Neural cell (in vitro differentiated cells): Measurements from ENCODE around the gene ARHGAP24. TPM values are rescaled to one million over a fixed set of nuclear protein-coding genes. Genes with fewer than 3 reads are reported as not detected.

ENCODE experiments used
- H2AFZ ChIP-seq: fragments of 200-600, 300-800 bp; sonication (generic), shearing (Covaris generic); 2 replicates; pipeline ENCODE4 v1.6.0; 2014; ENCODE audit warnings: low read depth, mild to moderate bottlenecking, antibody characterized with exemption, low read length, moderate library complexity
- H3F3A ChIP-seq: fragments of 200-600 bp; shearing (Covaris generic); 2 replicates; pipeline ENCODE4 v1.6.1; 2016; ENCODE audit warnings: mild to moderate bottlenecking, moderate library complexity, mixed read lengths, antibody characterized with exemption, low read length; ENCODE audit not compliant: insufficient read depth, poor library complexity, severe bottlenecking
- H3K27ac ChIP-seq: fragments of 200-600, 300-800 bp; sonication (generic), shearing (Covaris generic); 2 replicates; pipeline ENCODE4 v1.5.1; 2014; ENCODE audit warnings: mild to moderate bottlenecking, low read length, moderate library complexity
- H3K27me3 ChIP-seq: fragments of 300-800, 200-600 bp; sonication (generic), shearing (Covaris generic); 2 replicates; pipeline ENCODE4 v1.6.0; 2014; ENCODE audit warnings: mild to moderate bottlenecking, low read depth, low read length, moderate library complexity; ENCODE audit not compliant: insufficient read depth
- H3K36me3 ChIP-seq: fragments of 300-800, 200-600 bp; sonication (generic), shearing (Covaris generic); 2 replicates; pipeline ENCODE4 v1.5.1; 2014; ENCODE audit warnings: mild to moderate bottlenecking, antibody characterized with exemption, low read length, moderate library complexity; ENCODE audit not compliant: insufficient read depth
- H3K4me2 ChIP-seq: fragments of 300-800, 200-600 bp; sonication (generic), shearing (Covaris generic); 2 replicates; pipeline ENCODE4 v1.6.0; 2014; ENCODE audit warnings: mild to moderate bottlenecking, low read length
- H3K4me3 ChIP-seq: fragments of 300-800, 200-600 bp; sonication (generic), shearing (Covaris generic); 2 replicates; pipeline ENCODE4 v1.5.1; 2014; ENCODE audit warnings: mild to moderate bottlenecking, low read length, moderate library complexity
- H3K79me2 ChIP-seq: fragments of 200-600 bp; shearing (Covaris generic); replicated peaks from 2 replicates; pipeline ENCODE4 v1.6.0; 2014; ENCODE audit warnings: mild to moderate bottlenecking, low read length, moderate library complexity; ENCODE audit not compliant: insufficient read depth
- H3K9ac ChIP-seq: fragments of 300-800, 200-600 bp; sonication (generic), shearing (Covaris generic); 2 replicates; pipeline ENCODE4 v1.6.1; 2016; ENCODE audit warnings: mild to moderate bottlenecking, low read length, mixed read lengths
- H3K9me2 ChIP-seq: fragments of 200-600 bp; shearing (Covaris generic); 2 replicates; pipeline ENCODE4 v1.6.1; 2016; ENCODE audit warnings: mild to moderate bottlenecking, low read length, mixed read lengths; ENCODE audit not compliant: insufficient read depth
- H3K9me3 ChIP-seq: fragments of 200-600, 300-800 bp; sonication (generic), shearing (Covaris generic); 2 replicates; pipeline ENCODE4 v1.6.1; 2016; ENCODE audit warnings: mild to moderate bottlenecking, mixed run types, low read length, moderate library complexity, mixed read lengths
- H4K20me1 ChIP-seq: fragments of 200-600 bp; shearing (Covaris generic); 2 replicates; pipeline ENCODE4 v1.6.1; 2016; ENCODE audit warnings: mild to moderate bottlenecking, mixed run types; ENCODE audit not compliant: insufficient read depth
- CTCF ChIP-seq: fragments of 450-650 bp; IDR thresholded peaks from 2 replicates; pipeline ENCODE4 v1.5.1; 2014; ENCODE audit warnings: antibody characterized with exemption, mild to moderate bottlenecking, moderate library complexity; ENCODE audit not compliant: poor library complexity, severe bottlenecking
- EP300 ChIP-seq: fragments of 450-650 bp; conservative IDR thresholded peaks from 2 replicates; pipeline ENCODE4 v1.6.1; 2014; ENCODE audit warnings: antibody characterized with exemption, mild to moderate bottlenecking, moderate library complexity; ENCODE audit not compliant: poor library complexity, severe bottlenecking
- EZH2 ChIP-seq: fragments of 200-600, 300-800 bp; shearing (Covaris generic), sonication (generic); IDR thresholded peaks from 2 replicates; pipeline ENCODE4 v1.6.1; 2014; ENCODE audit warnings: antibody characterized with exemption, low read length, borderline replicate concordance, mild to moderate bottlenecking; ENCODE audit not compliant: insufficient read depth, poor library complexity, severe bottlenecking
- MXI1 ChIP-seq: fragments of 450-650 bp; conservative IDR thresholded peaks from 2 replicates; pipeline ENCODE4 v1.6.1; 2014; ENCODE audit warnings: antibody characterized with exemption, mild to moderate bottlenecking; ENCODE audit not compliant: poor library complexity, severe bottlenecking
- POLR2AphosphoS5 ChIP-seq: IDR thresholded peaks from 2 replicates; pipeline ENCODE4 v1.6.1; 2012
- RAD21 ChIP-seq: fragments of 450-650 bp; conservative IDR thresholded peaks from 2 replicates; pipeline ENCODE4 v1.6.1; 2014; ENCODE audit warnings: antibody characterized with exemption, mild to moderate bottlenecking, moderate library complexity
- REST ChIP-seq: IDR thresholded peaks from 2 replicates; pipeline ENCODE4 v1.6.1; 2012; ENCODE audit warnings: borderline replicate concordance
- SMC3 ChIP-seq: fragments of 450-650 bp; conservative IDR thresholded peaks from 2 replicates; pipeline ENCODE4 v1.6.1; 2014; ENCODE audit warnings: antibody characterized with exemption, mild to moderate bottlenecking, moderate library complexity; ENCODE audit not compliant: poor library complexity
- TAF1 ChIP-seq: IDR thresholded peaks from 2 replicates; pipeline ENCODE4 v1.6.1; 2012; ENCODE audit warnings: low read depth
- polyA plus RNA-seq: library from polyadenylated mRNA; depleted of rRNA; stranded (reverse); fragments of >200 nt; gene quantifications from 2 replicates; pipeline ENCODE4 v1.2.3, GENCODE V29; 2014

The ARHGAP24 gene
- polyA plus RNA-seq, 1 donor from 2014 or later = 2.9 TPM

- H3F3A ChIP-seq = no peaks in the 10 kb centered on the region
- no peak overlapping the region for H3K27ac ChIP-seq
- no peaks in the 10 kb centered on the region for H3K36me3 ChIP-seq
- no peak overlapping the region for H2AFZ ChIP-seq
- H3K27me3 ChIP-seq = no peaks in the 10 kb centered on the region
- H3K79me2 ChIP-seq = no peaks in the 10 kb centered on the region
- no peaks in the 10 kb centered on the region for H3K9me3 ChIP-seq
- no peaks in the 10 kb centered on the region for H3K9me2 ChIP-seq
- H4K20me1 ChIP-seq = no peaks in the 10 kb centered on the region
- H3K4me2 ChIP-seq = no peak overlapping the region
- TF ChIP-seq EP300 = no peak
- H3K9ac ChIP-seq = no peak overlapping the region
- no peak overlapping the region for H3K4me3 ChIP-seq
These were observed 15.2 kb upstream of the ARHGAP24 start for GRCh38 chr4:85459736-85460135.

DNA sequence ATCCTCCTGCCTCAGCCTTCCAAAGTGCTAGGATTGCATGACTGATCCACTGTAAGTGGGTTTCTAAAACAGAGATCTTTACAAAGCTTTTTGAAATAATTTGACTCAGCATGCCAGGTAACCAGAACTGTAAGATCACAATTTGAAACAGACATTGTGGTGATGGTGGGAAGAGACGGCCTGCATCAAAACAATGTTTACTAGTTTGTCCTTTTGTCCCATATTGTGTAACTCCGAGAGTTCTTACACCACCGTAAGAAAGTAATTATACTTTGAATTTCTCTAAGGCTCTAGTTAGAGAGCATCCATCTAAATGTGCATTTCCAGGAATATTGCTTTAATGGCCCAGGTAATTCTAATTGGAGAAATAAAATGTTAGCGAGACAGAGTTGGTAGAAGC lies 594 bp upstream of the ARHGAP24 start:
- H3K27ac ChIP-seq = no peak overlapping the region
- peaks cover 3% of the 10 kb centered on the region for H3K27me3 ChIP-seq
- peak overlapping the region; percentile 69 for H3K4me3 ChIP-seq
- no peaks in the 10 kb centered on the region for H3K9me2 ChIP-seq
- no peak overlapping the region for H3K4me2 ChIP-seq
- no peaks in the 10 kb centered on the region for H3K36me3 ChIP-seq
- no peaks in the 10 kb centered on the region for H4K20me1 ChIP-seq
- no peaks in the 10 kb centered on the region for H3K79me2 ChIP-seq
- H3F3A ChIP-seq = no peaks in the 10 kb centered on the region
- TF ChIP-seq EZH2 (no peak), POLR2AphosphoS5 (no peak), SMC3 (no peak), EP300 (no peak), MXI1 (no peak), REST (no peak), TAF1 (no peak), CTCF (no peak), RAD21 (no peak)
- H3K9me3 ChIP-seq = no peaks in the 10 kb centered on the region
- no peak overlapping the region for H2AFZ ChIP-seq
- H3K9ac ChIP-seq = no peak overlapping the region
